SJCRH30 (cell line): ENCODE measurements around the gene LYRM1. TPM values are rescaled to one million over a fixed set of nuclear protein-coding genes. Genes with fewer than 3 reads are reported as not detected.

Source experiments
- DNase-seq, 2 experiments: peaks; one replicate each; pipeline ENCODE4 v3.0.0-alpha.2; 2015 to 2020
- H3K27ac ChIP-seq: fragments of 250-450 bp; sonication (Bioruptor Pico); 2 replicates; pipeline ENCODE4 v1.5.1; 2020; ENCODE audit warnings: mild to moderate bottlenecking, moderate library complexity
- H3K27me3 ChIP-seq: fragments of 250-450 bp; sonication (Bioruptor Pico); 2 replicates; pipeline ENCODE4 v1.5.1; 2020; ENCODE audit warnings: mild to moderate bottlenecking, moderate library complexity
- H3K36me3 ChIP-seq: fragments of 250-450 bp; sonication (Bioruptor Pico); 2 replicates; pipeline ENCODE4 v1.5.1; 2020; ENCODE audit warnings: mild to moderate bottlenecking, moderate library complexity
- H3K4me1 ChIP-seq: fragments of 250-450 bp; sonication (Bioruptor Pico); 2 replicates; pipeline ENCODE4 v1.5.1; 2020; ENCODE audit warnings: mild to moderate bottlenecking, moderate library complexity
- H3K4me3 ChIP-seq: fragments of 250-450 bp; sonication (Bioruptor Pico); 2 replicates; pipeline ENCODE4 v1.5.1; 2020; ENCODE audit warnings: mild to moderate bottlenecking, moderate library complexity
- H3K9me3 ChIP-seq: fragments of 250-450 bp; sonication (Bioruptor Pico); replicated peaks from 2 replicates; pipeline ENCODE4 v1.5.1; 2020; ENCODE audit warnings: mild to moderate bottlenecking, moderate library complexity
- total RNA-seq: library from RNA; depleted of rRNA; stranded (reverse); fragments of >200 nt; shearing (Covaris generic); gene quantifications from 2 replicates; pipeline ENCODE4 v1.2.3, GENCODE V29; 2014

LYRM1 gene
- total RNA-seq, 1 experiment from 2014 or later, result 15.3 TPM

GRCh38 chr16:20883554-20884239 lies 16.9 kb upstream of the LYRM1 start:
- H3K27ac ChIP-seq, result no peak overlapping the region
- no peaks in the 10 kb centered on the region for H3K4me1 ChIP-seq
- H3K27me3 ChIP-seq, result no peaks in the 10 kb centered on the region
- no peaks in the 10 kb centered on the region for H3K9me3 ChIP-seq
- DNase-seq, result no peak
- no peaks in the 10 kb centered on the region for H3K36me3 ChIP-seq
- H3K4me3 ChIP-seq, result no peak overlapping the region

GRCh38 chr16:20884240-20884556 lies 16.4 kb upstream of the LYRM1 start:
- H3K36me3 ChIP-seq, result no peaks in the 10 kb centered on the region
- no peaks in the 10 kb centered on the region for H3K4me1 ChIP-seq
- H3K4me3 ChIP-seq, result no peak overlapping the region
- DNase-seq, result no peak
- H3K9me3 ChIP-seq, result no peaks in the 10 kb centered on the region
- no peaks in the 10 kb centered on the region for H3K27me3 ChIP-seq
- no peak overlapping the region for H3K27ac ChIP-seq

DNA sequence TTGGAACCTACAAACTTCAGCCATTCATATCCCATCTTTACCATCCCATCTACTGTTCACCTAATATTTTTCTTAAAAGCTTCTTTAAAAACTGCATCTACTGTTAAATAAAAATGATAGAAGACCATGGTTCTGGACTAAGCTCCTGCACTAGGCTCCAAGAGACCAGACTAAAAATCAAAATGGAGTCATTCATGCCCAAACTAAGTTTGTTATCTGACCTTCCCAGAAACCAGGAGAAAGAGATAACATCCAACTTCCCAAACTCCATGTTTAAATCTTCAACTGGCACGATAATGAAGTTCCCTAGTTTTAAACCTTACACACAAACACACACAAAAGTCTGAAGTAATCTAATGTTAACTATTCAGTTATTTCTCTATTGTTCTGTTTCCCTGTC lies 14.3 kb upstream of the LYRM1 start:
- Histone ChIP-seq H3K36me3 (no peaks in the 10 kb centered on the region), H3K27ac (no peak overlapping the region), H3K4me1 (no peaks in the 10 kb centered on the region), H3K4me3 (no peak overlapping the region), H3K9me3 (no peaks in the 10 kb centered on the region), H3K27me3 (no peaks in the 10 kb centered on the region)
- DNase-seq, result no peak

- H3K27me3 ChIP-seq, result no peaks in the 10 kb centered on the region
- H3K4me1 ChIP-seq, result no peaks in the 10 kb centered on the region
- no peak overlapping the region for H3K27ac ChIP-seq
- no peaks in the 10 kb centered on the region for H3K36me3 ChIP-seq
- no peak for DNase-seq
- no peak overlapping the region for H3K4me3 ChIP-seq
- H3K9me3 ChIP-seq, result no peaks in the 10 kb centered on the region
Measured at GRCh38 chr16:20887207-20887606, 13.4 kb upstream of the LYRM1 start.

DNA sequence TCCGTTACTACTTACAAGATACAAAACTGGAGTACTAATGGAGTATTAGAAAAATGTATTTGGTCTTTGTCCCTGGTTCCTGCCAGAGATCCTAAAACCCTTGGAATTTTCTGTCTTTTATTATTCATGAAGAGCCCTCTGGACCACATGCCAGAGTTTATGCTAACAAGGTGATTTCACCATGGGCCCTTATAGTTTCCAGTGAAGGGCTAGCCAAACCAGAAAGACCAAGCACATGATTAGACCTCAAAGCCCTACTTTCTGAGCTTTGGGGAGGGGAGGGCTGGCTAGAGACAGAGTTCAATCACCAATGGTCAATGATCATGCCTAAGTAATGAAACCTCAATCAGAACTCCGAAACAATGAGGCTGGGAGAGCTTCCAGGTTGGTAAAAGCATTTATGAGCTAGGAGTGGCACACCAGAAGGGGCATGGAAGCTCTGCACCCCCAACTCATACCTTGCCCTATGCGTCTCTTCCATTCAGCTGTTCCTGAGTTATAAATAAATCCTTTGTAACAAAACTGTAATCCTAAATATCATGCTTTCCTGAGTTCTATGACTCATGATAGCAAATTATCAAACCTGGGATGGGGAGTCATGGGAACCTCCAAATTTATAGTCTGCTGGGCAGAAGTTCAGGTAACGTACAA lies 10.8 kb upstream of the LYRM1 start:
- DNase-seq, result no peak
- no peak overlapping the region for H3K4me3 ChIP-seq

GRCh38 chr16:20894388-20894787 lies 6.2 kb upstream of the LYRM1 start:
- no peak overlapping the region for H3K27ac ChIP-seq
- H3K4me3 ChIP-seq, result no peak overlapping the region
- no peaks in the 10 kb centered on the region for H3K4me1 ChIP-seq
- no peaks in the 10 kb centered on the region for H3K27me3 ChIP-seq
- DNase-seq, result no peak
- H3K9me3 ChIP-seq, result no peaks in the 10 kb centered on the region
- H3K36me3 ChIP-seq, result peaks cover 9% of the 10 kb centered on the region

More for the DNA sequence above, 10.8 kb upstream of the LYRM1 start:
- H3K9me3 ChIP-seq, result no peaks in the 10 kb centered on the region
- H3K27me3 ChIP-seq, result no peaks in the 10 kb centered on the region
- no peaks in the 10 kb centered on the region for H3K36me3 ChIP-seq
- no peak overlapping the region for H3K27ac ChIP-seq
- H3K4me1 ChIP-seq, result no peaks in the 10 kb centered on the region

- Histone ChIP-seq H3K9me3 (no peaks in the 10 kb centered on the region), H3K36me3 (peaks cover 9% of the 10 kb centered on the region), H3K4me3 (no peak overlapping the region), H3K4me1 (no peaks in the 10 kb centered on the region; the same call in 1 of the 2 replicates), H3K27me3 (no peaks in the 10 kb centered on the region), H3K27ac (no peak overlapping the region)
- DNase-seq, result no peak
Measured at GRCh38 chr16:20897253-20897897, 3.2 kb upstream of the LYRM1 start.

GRCh38 chr16:20897922-20898321 lies 2.6 kb upstream of the LYRM1 start:
- H3K27me3 ChIP-seq, result no peaks in the 10 kb centered on the region
- H3K4me3 ChIP-seq, result no peak overlapping the region
- H3K4me1 ChIP-seq, result no peaks in the 10 kb centered on the region; the same call in 1 of the 2 replicates
- DNase-seq, result no peak
- no peak overlapping the region for H3K27ac ChIP-seq
- H3K9me3 ChIP-seq, result no peaks in the 10 kb centered on the region
- H3K36me3 ChIP-seq, result peaks cover 9% of the 10 kb centered on the region

- Histone ChIP-seq H3K36me3 (peaks cover 9% of the 10 kb centered on the region), H3K9me3 (no peaks in the 10 kb centered on the region), H3K4me1 (no peaks in the 10 kb centered on the region; the same call in 1 of the 2 replicates), H3K4me3 (peak overlapping the region; percentile 97), H3K27ac (no peak overlapping the region), H3K27me3 (no peaks in the 10 kb centered on the region)
- no peak for DNase-seq
Measured at GRCh38 chr16:20899071-20899470, 1.5 kb upstream of the LYRM1 start.

DNA sequence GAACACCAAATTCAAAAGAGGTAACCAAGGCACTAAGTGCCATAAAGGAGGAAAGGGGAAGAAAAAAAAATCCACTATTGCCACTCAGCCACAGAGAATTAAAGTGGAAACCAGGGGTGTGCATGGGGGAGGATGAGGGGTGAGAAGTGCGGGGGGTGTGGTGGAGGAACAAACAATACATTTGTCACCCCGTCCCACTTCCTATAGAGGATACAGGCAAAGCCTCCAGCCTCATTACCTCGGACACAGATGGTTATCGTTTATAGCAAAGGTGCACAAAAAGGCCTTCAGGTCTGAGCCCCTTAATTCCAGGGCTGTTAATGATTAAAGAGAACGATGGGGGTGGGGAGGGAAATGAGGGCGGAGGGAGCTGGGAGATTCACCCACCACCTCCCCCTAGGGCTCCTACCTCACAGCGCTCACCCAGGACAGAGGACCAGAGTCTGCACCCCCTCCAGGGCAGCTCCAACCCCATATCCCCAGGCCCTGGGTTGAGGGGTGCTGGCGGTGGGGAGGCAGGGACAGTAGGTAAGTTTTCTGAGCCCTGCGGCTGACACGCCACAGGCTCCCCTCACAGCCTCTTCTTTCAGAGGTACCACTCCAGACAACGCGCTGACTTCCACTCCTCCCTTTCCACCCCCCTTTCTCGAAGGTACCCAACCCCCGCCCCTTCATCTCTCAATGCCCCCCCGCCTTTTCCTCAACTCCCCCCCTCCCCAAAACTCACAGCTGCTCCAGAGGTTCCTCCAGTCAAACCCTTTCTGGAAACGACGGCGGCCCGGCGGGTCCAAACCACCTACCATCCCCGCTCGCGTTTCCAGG lies 883 bp upstream of the LYRM1 start:
- no peak for DNase-seq
- H3K4me1 ChIP-seq, result no peaks in the 10 kb centered on the region; the same call in 1 of the 2 replicates
- peaks cover 9% of the 10 kb centered on the region for H3K36me3 ChIP-seq
- H3K9me3 ChIP-seq, result no peaks in the 10 kb centered on the region
- H3K27ac ChIP-seq, result peak overlapping the region; percentile 23; the same call in 1 of the 2 replicates
- H3K27me3 ChIP-seq, result no peaks in the 10 kb centered on the region
- H3K4me3 ChIP-seq, result peak overlapping the region; percentile 97

GRCh38 chr16:20901068-20901435 lies 481 bp downstream of the LYRM1 start:
- peaks cover 4% of the 10 kb centered on the region for H3K36me3 ChIP-seq
- DNase-seq, result no peak
- H3K4me3 ChIP-seq, result peak overlapping the region; percentile 97
- H3K27ac ChIP-seq, result peak overlapping the region; percentile 99
- no peaks in the 10 kb centered on the region for H3K9me3 ChIP-seq
- H3K4me1 ChIP-seq, result peaks cover 4% of the 10 kb centered on the region; the same call in 1 of the 2 replicates
- no peaks in the 10 kb centered on the region for H3K27me3 ChIP-seq

DNA sequence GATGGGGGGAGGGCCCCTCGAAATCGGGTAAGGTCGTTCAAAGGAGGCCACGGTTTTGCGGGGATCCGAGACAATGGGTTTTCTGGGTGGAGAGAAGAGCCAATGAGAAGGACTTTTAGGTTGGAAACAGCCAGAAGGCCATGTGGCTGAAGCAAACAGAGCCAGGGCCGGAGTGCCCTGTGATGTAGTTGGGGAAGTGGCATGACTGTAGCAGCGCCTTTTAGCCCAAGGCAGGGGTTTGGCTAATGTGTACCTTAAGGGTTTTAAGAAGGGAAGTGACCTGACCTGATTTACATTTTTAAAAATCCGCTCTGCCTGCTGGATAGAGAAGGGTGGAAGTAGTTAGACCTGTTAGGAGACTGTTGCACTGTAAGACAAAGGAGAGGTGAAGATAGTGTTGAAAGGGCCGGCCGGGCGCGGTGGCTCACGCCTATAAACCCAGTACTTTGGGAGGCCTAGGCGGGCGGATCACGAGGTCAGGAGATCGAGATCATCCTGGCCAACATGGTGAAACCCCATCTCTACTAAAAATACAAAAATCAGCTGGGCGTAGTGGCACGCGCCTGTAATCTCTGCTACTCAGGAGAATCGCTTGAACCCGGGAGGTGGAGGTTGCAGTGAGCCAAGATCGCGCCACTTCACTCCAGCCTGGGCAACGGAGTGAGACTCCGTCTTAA lies 1.0 kb downstream of the LYRM1 start:
- peak; percentile 18 to 38 for DNase-seq
- Histone ChIP-seq H3K4me3 (peak overlapping the region; percentile 97), H3K27me3 (no peaks in the 10 kb centered on the region), H3K36me3 (peaks cover 2% of the 10 kb centered on the region; the same call in 1 of the 2 replicates), H3K27ac (peak overlapping the region; percentile 99), H3K9me3 (no peaks in the 10 kb centered on the region), H3K4me1 (peaks cover 8% of the 10 kb centered on the region)

- peaks cover 14% of the 10 kb centered on the region for H3K4me1 ChIP-seq
- H3K27me3 ChIP-seq, result no peaks in the 10 kb centered on the region
- no peaks in the 10 kb centered on the region for H3K36me3 ChIP-seq
- no peak overlapping the region for H3K4me3 ChIP-seq
- H3K27ac ChIP-seq, result no peak overlapping the region
- no peak for DNase-seq
- no peaks in the 10 kb centered on the region for H3K9me3 ChIP-seq
Measured at GRCh38 chr16:20902426-20902825, 1.9 kb downstream of the LYRM1 start.

- H3K4me1 ChIP-seq, result peaks cover 14% of the 10 kb centered on the region
- no peaks in the 10 kb centered on the region for H3K9me3 ChIP-seq
- no peak overlapping the region for H3K4me3 ChIP-seq
- H3K27me3 ChIP-seq, result no peaks in the 10 kb centered on the region
- no peak for DNase-seq
- no peaks in the 10 kb centered on the region for H3K36me3 ChIP-seq
- no peak overlapping the region for H3K27ac ChIP-seq
Measured at GRCh38 chr16:20903116-20903898, 2.7 kb downstream of the LYRM1 start.
